Activated CD8-positive, alpha-beta T cell treated with anti-CD3 and anti-CD28 coated beads, Interleukin-2, amount 10 ng/mL, durations not matched to agents 7 days and 5 days (primary cell): ENCODE data around the gene ZNF215. TPM values are rescaled to one million over a fixed set of nuclear protein-coding genes. Genes with fewer than 3 reads are reported as not detected.
"Not testable (repeated sequence)": the region's sequence is repeated elsewhere in the genome, so short reads cannot be mapped to it uniquely, and the experiment has no call there.

Source experiments
- ATAC-seq: fragments of 150-1000 bp; cut with Tn5 transposase; one replicate; pipeline ENCODE4 v1.10.0; 2021; ENCODE audit warnings: moderate library complexity
- CTCF ChIA-PET: fragments of 350-600 bp; sonication (Branson Sonifier 250); formaldehyde crosslinking; loops from one replicate; lab custom pipeline; 2021; ENCODE audit warnings: antibody characterized with exemption; lab: Charles Lee
- POLR2A ChIA-PET: fragments of 350-600 bp; sonication (Branson Sonifier 250); formaldehyde crosslinking; loops from one replicate; lab custom pipeline; 2021; ENCODE audit warnings: antibody characterized with exemption; lab: Charles Lee
- DNase-seq: peaks from one replicate; pipeline ENCODE4 v3.0.0-alpha.2; 2020
- H3K27ac Mint-ChIP-seq: one replicate; pipeline ENCODE4 v1.8.0; 2021; ENCODE audit warnings: mild to moderate bottlenecking, mixed read lengths
- H3K27me3 Mint-ChIP-seq: one replicate; pipeline ENCODE4 v1.8.0; 2021; ENCODE audit warnings: low read depth, mixed read lengths
- H3K36me3 Mint-ChIP-seq: one replicate; pipeline ENCODE4 v1.8.0; 2021; ENCODE audit warnings: low read depth, mixed read lengths
- H3K4me1 Mint-ChIP-seq: one replicate; pipeline ENCODE4 v1.8.0; 2021; ENCODE audit warnings: low read depth, mixed read lengths
- H3K4me3 Mint-ChIP-seq: one replicate; pipeline ENCODE4 v1.8.0; 2021; ENCODE audit warnings: mild to moderate bottlenecking, mixed read lengths
- H3K9me3 Mint-ChIP-seq: one replicate; pipeline ENCODE4 v1.8.0; 2022; ENCODE audit warnings: mixed read lengths; ENCODE audit not compliant: insufficient read depth
- total RNA-seq, 2 experiments: library from RNA; stranded (reverse); gene quantifications; one replicate each; pipeline ENCODE4 v1.2.3, GENCODE V29; 2021

ZNF215 gene
- total RNA-seq, 2 experiments from 2014 or later = 1.3 to 1.6 TPM

DNA sequence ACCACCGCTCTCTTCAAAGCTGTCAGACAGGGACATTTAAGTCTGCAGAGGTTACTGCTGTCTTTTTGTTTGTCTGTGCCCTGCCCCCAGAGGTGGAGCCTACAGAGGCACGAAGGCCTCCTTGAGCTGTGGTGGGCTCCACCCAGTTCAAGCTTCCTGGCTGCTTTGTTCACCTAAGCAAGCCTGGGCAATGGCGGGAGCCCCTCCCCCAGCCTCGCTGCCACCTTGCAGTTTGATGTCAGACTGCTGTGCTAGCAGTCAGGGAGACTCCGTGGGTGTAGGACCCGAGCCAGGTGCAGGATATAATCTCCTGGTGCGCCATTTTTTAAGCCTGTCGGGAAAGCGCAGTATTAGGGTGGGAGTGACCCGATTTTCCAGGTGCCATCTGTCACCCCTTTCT lies 28.0 kb downstream of the ZNF215 start:
- H3K27ac Mint-ChIP-seq, CTCF ChIA-PET, H3K27me3 Mint-ChIP-seq, ATAC-seq, H3K9me3 Mint-ChIP-seq, H3K4me3 Mint-ChIP-seq, H3K36me3 Mint-ChIP-seq, DNase-seq, H3K4me1 Mint-ChIP-seq, POLR2A ChIA-PET: not testable (repeated sequence)

- no peak for DNase-seq
- ChIA-PET CTCF (no interaction called here), POLR2A (no interaction called here)
- Mint-ChIP-seq H3K4me1 (no peaks in the 10 kb centered on the region), H3K36me3 (no peaks in the 10 kb centered on the region), H3K9me3 (no peaks in the 10 kb centered on the region), H3K27ac (no peak overlapping the region), H3K27me3 (no peaks in the 10 kb centered on the region), H3K4me3 (no peak overlapping the region)
- no peak for ATAC-seq
Observed at GRCh38 chr11:6962141-6962540, 35.9 kb downstream of the ZNF215 start.

- Mint-ChIP-seq H3K4me1 (no peaks in the 10 kb centered on the region), H3K4me3 (no peak overlapping the region), H3K36me3 (no peaks in the 10 kb centered on the region), H3K27ac (no peak overlapping the region), H3K27me3 (no peaks in the 10 kb centered on the region), H3K9me3 (no peaks in the 10 kb centered on the region)
- ChIA-PET POLR2A (no interaction called here), CTCF (no interaction called here)
- DNase-seq = no peak
- ATAC-seq = no peak
Observed at GRCh38 chr11:6962673-6963072, 36.4 kb downstream of the ZNF215 start.

DNA sequence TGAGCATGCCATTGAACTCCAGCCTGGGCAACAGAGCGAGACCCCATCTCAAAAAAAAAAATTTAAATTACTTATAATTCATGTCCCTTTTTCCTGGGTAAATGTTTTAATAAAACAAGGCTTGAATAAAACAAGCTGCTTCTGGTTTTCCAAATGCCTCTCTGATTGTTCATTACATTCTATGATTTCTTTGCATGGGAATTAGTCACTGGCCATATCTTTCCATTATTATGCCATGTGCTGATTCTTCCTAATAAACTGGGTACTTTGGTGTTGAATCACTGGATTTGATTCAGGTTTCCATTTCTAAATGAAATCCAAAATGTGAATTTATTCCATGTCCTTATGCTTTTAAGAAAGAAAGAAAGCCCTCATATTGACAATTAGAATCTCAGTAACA lies 42.6 kb downstream of the ZNF215 start:
- H3K9me3 Mint-ChIP-seq = no peaks in the 10 kb centered on the region
- DNase-seq (no peak), ATAC-seq (no peak)
- H3K36me3 Mint-ChIP-seq = no peaks in the 10 kb centered on the region
- no peaks in the 10 kb centered on the region for H3K27me3 Mint-ChIP-seq
- no peak overlapping the region for H3K27ac Mint-ChIP-seq
- no peak overlapping the region for H3K4me3 Mint-ChIP-seq
- no peaks in the 10 kb centered on the region for H3K4me1 Mint-ChIP-seq
- CTCF ChIA-PET = no interaction called here
- POLR2A ChIA-PET = no interaction called here

DNA sequence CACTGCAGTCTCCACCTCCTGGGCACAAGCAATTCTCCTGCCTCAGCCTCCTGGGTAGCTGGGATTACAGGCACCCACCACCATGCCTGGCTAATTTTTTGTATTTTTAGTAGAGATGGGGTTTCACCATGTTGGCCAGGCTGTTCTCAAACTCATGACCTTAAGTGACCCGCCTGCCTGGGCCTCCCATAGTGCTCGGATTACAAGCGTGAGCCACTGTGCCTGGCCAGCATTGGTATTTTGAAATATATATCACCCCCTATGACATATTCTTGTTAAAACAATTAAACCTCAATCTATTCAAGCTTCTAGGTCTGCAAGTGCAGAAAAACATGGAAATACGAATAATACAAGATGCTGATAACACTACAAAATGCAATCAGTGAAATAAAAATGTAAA lies 43.6 kb downstream of the ZNF215 start:
- H3K36me3 Mint-ChIP-seq, H3K4me1 Mint-ChIP-seq, ATAC-seq, H3K4me3 Mint-ChIP-seq, CTCF ChIA-PET, H3K9me3 Mint-ChIP-seq, DNase-seq, POLR2A ChIA-PET, H3K27ac Mint-ChIP-seq, H3K27me3 Mint-ChIP-seq: not testable (repeated sequence)

GRCh38 chr11:6979365-6979764 lies 53.1 kb downstream of the ZNF215 start:
- H3K4me1 Mint-ChIP-seq = no peaks in the 10 kb centered on the region
- no peaks in the 10 kb centered on the region for H3K9me3 Mint-ChIP-seq
- H3K27ac Mint-ChIP-seq = no peak overlapping the region
- CTCF ChIA-PET = no interaction called here
- no peak overlapping the region for H3K4me3 Mint-ChIP-seq
- H3K36me3 Mint-ChIP-seq = no peaks in the 10 kb centered on the region
- ATAC-seq (no peak), DNase-seq (no peak)
- POLR2A ChIA-PET = no interaction called here
- H3K27me3 Mint-ChIP-seq = peaks cover 4% of the 10 kb centered on the region

DNA sequence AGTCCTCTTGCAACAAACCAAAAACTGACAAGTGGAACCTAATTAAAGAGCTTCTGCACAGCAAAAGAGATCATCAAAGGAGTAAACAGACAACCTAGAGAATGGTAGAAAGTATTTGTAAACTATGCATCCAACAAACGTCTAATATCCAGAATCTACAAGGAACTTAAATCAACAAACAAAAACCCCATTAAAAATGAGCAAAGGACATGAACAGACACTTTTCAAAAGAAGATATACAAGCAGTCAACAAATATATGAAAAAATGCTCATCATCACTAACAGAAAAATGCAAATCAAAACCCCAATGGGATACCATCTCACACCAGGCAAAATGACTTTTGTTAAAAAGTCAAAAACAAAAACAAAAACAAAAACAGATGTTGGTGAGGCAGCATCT lies 60.3 kb downstream of the ZNF215 start:
- no peak overlapping the region for H3K4me3 Mint-ChIP-seq
- H3K4me1 Mint-ChIP-seq = no peaks in the 10 kb centered on the region
- no peak overlapping the region for H3K27ac Mint-ChIP-seq
- DNase-seq (no peak), ATAC-seq (no peak)
- CTCF ChIA-PET = no interaction called here
- peaks cover 11% of the 10 kb centered on the region for H3K27me3 Mint-ChIP-seq
- no peaks in the 10 kb centered on the region for H3K36me3 Mint-ChIP-seq
- H3K9me3 Mint-ChIP-seq = no peaks in the 10 kb centered on the region
- POLR2A ChIA-PET = no interaction called here

DNA sequence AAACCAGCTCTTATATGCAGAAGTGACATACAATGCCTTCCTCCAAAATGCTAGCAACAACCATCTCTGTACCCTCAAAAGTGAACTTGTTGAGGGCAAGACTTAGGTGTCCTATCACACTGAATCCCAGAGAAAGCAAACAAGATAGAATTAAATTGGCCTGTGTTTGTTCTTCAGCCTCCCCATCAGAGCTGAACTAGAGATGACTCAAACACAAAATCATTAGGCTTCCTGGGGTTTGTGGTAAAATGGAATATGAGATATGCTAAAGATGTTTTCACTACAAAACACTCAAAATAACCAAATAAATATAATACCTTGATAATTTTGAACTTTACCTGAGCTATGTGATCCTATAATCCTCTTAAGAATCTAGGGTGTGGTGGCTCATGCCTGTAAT lies 62.3 kb downstream of the ZNF215 start:
- H3K9me3 Mint-ChIP-seq = no peaks in the 10 kb centered on the region
- ATAC-seq (no peak), DNase-seq (no peak)
- no peaks in the 10 kb centered on the region for H3K36me3 Mint-ChIP-seq
- H3K4me3 Mint-ChIP-seq = no peak overlapping the region
- H3K27ac Mint-ChIP-seq = no peak overlapping the region
- ChIA-PET CTCF (interaction anchor here (0.6 kb wide), 1 partner anchor 276 kb away, joined by 4 read pairs; no protein-coding TSS in a partner anchor), POLR2A (no interaction called here)
- peaks cover 11% of the 10 kb centered on the region for H3K27me3 Mint-ChIP-seq
- no peaks in the 10 kb centered on the region for H3K4me1 Mint-ChIP-seq

- Mint-ChIP-seq H3K4me1 (no peaks in the 10 kb centered on the region), H3K27ac (no peak overlapping the region), H3K4me3 (no peak overlapping the region), H3K27me3 (peaks cover 5% of the 10 kb centered on the region), H3K36me3 (no peaks in the 10 kb centered on the region), H3K9me3 (no peaks in the 10 kb centered on the region)
- ChIA-PET POLR2A (no interaction called here), CTCF (no interaction called here)
- ATAC-seq (no peak), DNase-seq (no peak)
Observed at GRCh38 chr11:6991227-6991626, 65.0 kb downstream of the ZNF215 start.

- Mint-ChIP-seq H3K27ac (no peak overlapping the region), H3K4me3 (no peak overlapping the region), H3K9me3 (no peaks in the 10 kb centered on the region), H3K4me1 (no peaks in the 10 kb centered on the region), H3K36me3 (no peaks in the 10 kb centered on the region), H3K27me3 (peaks cover 2% of the 10 kb centered on the region)
- DNase-seq = no peak
- ChIA-PET POLR2A (no interaction called here), CTCF (interaction anchor here (1.6 kb wide), 1 partner anchor 9 kb away, joined by 3 read pairs; no protein-coding TSS in a partner anchor)
- ATAC-seq = no peak
Observed at GRCh38 chr11:6992026-6992425, 65.8 kb downstream of the ZNF215 start.

DNA sequence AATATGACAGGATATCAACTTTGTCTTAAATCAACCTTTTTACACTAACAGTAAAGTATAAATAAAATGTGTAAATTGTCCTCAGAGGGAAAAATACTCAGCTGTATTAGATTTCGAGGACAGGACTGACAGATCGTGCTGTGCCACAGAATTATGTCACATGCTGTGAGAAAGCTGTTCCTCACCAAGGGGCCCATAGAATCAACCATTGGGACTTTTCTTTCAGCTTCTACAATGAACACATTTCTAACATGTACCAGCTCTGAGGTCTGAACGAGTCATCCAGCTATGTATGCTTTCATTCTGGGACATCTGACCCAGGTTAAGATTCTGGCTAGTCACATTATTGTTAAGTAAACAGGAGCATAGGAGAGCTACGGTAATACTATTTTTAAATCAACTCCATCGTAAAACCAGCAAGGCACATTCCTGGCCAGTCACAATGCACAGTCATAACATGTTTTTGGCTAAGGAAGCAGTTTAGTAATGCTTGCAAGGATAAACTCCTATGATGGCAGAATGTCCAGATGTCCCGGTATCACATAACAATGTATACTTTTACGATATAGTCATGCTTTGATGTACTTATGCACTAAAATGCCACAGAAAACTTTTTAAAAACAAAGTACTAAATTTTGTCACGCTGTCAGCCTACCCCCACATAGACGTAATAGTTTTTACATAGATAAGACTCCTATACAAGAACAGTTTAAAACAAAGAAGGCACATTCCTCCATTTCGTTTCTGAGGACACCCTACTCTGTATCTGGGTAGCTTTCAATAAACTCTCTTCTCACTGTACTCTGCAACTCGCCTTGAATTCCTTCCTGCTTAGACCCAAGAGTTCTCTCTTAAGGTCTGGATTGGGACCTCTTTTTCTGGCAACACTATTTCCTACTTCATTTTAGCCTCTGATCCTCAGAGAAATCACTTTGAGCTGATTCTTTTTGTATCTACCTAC lies 66.5 kb downstream of the ZNF215 start:
- peaks cover 2% of the 10 kb centered on the region for H3K27me3 Mint-ChIP-seq
- ATAC-seq (no peak), DNase-seq (no peak)
- no peak overlapping the region for H3K27ac Mint-ChIP-seq
- ChIA-PET CTCF (interaction anchor here (1.6 kb wide), 1 partner anchor 8 kb away, joined by 3 read pairs; no protein-coding TSS in a partner anchor), POLR2A (no interaction called here)
- no peak overlapping the region for H3K4me3 Mint-ChIP-seq
- H3K9me3 Mint-ChIP-seq = no peaks in the 10 kb centered on the region
- no peaks in the 10 kb centered on the region for H3K4me1 Mint-ChIP-seq
- no peaks in the 10 kb centered on the region for H3K36me3 Mint-ChIP-seq

GRCh38 chr11:6995703-6996102 lies 69.5 kb downstream of the ZNF215 start:
- peaks cover 2% of the 10 kb centered on the region for H3K27me3 Mint-ChIP-seq
- H3K36me3 Mint-ChIP-seq = no peaks in the 10 kb centered on the region
- H3K4me1 Mint-ChIP-seq = no peaks in the 10 kb centered on the region
- no peak overlapping the region for H3K4me3 Mint-ChIP-seq
- DNase-seq = no peak
- H3K9me3 Mint-ChIP-seq = no peaks in the 10 kb centered on the region
- ATAC-seq = no peak
- ChIA-PET POLR2A (no interaction called here), CTCF (no interaction called here)
- no peak overlapping the region for H3K27ac Mint-ChIP-seq
